SKM-1 (cell line): ENCODE data around the gene CCL27.
A peak's percentile ranks its signal among the peaks of the same experiment; 100 is the strongest.

Experiments
- DNase-seq: peaks from one replicate; lab custom pipeline; 2025; ENCODE audit not compliant: unreplicated experiment; lab: John Stamatoyannopoulos, UW

The CCL27 gene

DNA sequence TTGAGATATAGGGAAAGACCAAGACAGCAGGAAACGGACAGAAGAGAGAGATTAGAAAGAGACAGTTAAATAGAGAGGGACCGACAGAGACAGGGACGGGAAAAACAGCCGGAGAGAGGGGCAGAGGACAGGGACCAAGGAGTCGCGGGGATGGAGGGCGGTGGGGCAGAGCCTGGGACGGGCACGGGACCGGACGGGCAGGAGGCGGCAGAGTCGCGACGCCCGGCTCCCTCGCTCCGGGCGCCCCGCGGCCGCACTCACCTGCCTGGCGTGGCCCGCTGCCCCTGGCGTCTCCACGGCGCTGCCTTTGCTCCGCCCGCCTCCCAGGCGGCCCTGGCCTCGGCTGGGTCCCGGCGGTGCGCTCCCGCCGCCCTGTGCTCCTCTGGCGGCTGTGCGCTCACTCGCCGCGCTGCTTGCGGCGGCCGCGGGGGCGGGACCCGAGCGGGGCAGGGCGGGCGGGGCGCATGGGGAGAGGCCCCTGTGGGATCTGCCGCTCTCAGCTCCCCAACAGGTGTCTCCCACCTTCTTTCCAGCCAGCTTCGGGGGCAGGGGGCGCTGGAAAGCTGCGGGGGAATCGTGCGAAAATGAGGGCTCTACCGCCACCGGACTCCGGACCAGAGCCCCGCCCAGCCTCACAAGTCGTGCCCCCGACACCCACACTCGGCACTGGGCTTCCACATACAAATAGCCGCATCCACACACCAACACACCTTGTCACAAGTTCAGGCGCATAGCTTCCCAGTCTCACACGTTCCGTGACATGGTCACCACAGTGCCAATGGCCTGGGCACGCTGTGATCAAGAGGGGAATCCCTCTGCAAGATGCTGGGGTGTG is 33.6 kb downstream of the CCL27 start, which contains the start of gene ARID3C:
ARID3C (minus strand) TSS at position 411 of the 835 bp plus-strand sequence. CDS start 1,052 bp downstream, outside the sequence.
- DNase-seq: no peak

DNA sequence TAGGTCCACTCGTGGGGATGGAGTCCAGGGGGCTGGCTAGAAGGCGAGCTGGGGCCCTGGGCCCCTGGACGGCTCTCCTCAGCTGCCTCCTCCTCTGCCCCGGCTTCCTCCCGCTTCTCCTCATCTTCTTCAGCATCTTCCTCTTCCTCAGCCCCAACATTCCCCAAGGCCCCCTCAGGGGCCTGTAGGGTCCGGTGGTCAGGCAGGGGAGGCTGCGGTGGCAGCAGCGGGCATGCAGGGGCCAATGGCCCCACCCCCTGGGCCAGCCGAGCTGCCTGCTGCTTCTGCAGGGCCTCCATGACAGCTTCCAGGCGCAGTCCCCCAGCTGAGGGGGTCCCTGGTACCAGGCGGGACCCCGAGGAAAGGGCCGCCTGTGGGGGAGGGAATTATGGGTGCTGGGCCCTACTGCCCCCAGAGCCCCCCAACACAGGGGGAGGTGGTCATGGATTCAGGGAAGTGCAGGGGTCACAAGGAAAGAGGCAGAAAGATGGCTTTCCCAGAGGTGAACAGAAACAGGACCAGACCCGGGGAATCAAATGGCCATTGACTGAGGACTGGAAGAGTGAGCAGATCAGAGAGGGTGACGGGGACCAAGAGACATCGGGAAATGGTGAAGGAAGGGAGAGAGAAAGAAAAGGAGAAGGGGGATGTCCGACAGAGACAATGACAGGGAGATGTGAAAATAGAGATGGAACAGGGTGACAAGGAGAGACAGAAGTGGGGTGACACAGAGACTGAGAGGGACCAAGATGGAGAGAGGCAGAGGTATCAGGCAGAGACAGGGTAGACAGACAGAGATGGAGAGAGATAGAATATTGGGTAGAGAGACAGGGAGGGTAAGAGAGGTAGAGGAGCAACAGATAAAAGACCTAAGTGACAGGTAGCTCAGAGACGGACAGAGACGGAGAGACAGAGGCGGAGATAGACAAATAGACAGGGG is 34.5 kb downstream of the CCL27 start:
- no peak for DNase-seq

DNA sequence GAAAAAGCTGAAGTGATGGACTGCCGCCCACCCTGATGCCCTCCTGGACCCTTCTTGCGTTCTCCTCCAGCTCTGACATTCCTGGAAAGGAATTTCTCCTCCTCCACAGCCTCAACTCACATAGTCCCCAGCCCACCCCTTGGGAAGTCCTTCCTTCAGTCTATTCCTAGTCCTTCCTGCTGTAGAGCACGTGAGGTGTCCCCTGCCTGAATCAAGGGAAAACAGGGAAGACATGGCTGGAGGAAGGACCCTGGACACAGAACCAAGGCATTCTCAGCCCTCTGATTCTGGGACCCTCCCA is 37.3 kb downstream of the CCL27 start:
- DNase-seq: no peak

DNA sequence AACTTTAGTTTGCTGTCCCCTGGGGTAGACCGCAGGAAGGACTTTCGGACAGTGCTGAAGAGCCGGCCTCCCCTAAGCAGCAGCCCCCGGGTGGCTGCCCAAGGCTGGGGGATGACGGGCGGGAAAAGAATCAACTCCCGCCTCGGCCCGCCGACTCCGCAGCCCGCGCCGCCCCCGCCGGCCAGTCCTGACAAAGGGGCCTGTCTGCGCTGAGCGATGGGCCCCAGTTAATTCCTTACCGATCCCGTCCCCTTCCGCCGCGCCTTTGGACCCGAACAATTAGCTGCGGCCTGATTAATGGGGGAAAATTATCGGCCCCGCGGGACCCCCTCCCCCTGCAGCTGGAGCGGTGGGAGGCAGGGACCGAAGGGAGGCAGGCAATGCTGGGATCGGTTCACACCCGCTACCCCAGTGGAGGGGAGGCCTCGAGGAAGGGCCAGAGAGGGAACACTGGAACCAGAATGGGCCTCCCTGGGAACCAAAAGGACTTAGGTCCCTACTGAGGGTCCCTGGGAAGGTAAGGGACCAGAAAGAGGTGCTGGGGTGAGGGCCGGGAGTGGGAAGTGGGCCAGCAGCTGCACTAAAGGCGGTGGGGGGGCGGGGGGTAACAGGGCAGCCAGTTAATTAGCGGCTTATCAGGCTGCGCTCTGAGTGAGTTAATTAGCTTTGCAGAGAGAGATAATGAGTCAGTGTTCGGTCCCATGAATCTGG is 37.8 kb downstream of the CCL27 start:
- no peak for DNase-seq

DNA sequence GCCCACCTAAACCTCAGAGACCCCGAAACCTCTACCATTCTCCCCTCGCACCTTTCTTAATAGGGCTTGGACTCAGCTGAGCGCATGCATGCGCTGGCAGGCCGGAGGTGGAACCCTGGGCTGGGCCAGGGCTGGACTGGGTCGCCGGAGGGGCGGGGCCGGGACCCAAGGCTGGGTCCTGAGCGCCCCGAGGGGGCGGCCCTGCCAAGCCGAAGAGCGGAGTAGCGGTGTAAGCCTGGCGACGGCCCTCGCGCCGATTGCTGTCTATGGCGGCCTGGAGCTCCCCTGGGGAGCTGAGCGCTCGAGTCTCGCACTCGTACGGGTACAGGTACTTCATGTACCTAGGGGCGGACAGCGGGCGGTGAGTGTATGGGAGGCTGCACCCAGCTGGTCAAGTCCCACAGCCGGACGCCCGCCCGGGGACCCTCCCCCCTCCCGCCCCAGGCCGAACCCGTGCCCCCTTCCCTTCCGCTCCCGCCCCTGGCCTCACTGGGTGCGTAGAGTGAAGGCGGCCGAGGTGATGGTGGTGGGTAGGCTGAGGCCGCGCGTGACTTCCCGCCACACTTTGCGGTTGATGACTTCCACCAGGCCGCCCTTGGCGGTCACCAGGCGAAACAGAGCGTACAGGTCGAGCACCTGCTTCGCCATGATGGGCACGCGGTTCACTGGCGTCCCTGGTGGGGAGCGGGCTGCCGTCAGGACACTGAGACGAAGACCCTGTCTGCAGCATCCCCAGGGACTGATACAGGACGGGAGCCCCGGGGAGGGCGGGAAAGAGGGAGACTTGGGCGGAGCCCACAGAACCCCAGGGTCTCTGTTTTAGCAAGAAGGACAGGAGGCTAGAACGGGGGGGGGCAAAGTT is 38.9 kb downstream of the CCL27 start:
- no peak for DNase-seq

DNA sequence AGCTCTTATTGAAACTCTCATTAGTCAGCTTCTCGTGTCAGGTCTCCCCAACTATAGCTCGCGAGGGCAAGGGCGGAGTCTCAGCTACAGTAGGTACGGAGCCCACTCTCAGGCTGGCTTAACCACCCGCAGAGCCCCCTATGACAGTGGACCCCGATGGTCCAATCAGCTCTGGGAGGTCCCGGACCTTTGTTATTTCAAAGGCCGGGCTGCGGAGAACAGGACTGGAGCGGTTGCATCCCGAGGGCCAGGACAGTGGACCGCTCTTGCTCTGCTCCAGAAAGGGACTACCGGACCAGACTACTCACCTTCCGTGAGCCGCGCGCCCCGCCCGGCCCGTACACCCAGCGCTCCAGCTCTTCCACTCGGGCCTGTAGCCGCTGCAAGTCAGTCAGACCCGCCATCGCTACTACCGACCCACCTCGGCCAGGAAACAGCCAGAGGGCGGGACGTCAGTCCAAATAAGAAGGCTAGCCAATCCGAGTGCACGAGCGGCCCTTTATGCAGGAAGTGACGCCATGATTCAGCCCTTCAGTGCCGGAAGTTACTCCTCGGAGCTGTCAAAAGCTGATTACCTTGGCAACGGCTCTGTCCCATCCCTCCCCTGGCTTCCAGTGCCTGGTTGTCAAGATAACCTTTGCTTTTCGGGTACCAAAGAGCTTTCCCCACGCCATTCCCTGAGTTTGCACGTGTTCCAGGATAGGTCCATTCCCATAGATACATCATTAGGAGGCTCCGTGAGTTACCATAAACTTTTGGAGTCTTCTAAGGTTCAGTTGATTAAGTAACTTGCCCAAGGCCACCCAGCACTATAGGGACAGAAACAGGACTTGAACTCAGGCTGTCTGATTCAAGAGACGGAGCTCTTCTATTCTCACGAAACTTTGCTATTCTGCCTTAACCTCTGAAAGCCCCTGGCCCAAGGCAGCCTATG is 42.1 kb downstream of the CCL27 start, which contains the start of gene DCTN3:
DCTN3 (minus strand) TSS at position 435 of the 934 bp plus-strand sequence; CDS start at position 404, 31 bp downstream.
- peak; percentile 91 for DNase-seq

DNA sequence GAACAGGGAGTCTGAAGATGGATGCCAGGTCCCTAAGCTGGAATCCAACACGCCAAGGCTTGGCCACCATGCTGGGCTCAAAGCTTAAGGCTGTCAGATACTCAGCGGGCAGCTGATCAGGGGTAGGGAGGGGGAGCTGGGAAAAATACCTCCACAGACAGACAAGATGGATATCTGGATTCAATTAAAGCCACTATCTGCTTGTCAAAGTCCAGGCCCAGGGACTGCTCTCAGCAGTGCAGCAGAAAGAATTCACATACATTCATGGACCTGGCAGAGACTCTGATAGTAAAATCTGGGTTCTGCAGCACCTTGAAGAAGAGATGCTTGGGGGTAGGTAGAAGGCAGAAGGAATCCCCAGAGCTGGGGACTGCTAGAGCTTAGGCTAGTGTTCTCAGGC is 47.3 kb downstream of the CCL27 start:
- no peak for DNase-seq

DNA sequence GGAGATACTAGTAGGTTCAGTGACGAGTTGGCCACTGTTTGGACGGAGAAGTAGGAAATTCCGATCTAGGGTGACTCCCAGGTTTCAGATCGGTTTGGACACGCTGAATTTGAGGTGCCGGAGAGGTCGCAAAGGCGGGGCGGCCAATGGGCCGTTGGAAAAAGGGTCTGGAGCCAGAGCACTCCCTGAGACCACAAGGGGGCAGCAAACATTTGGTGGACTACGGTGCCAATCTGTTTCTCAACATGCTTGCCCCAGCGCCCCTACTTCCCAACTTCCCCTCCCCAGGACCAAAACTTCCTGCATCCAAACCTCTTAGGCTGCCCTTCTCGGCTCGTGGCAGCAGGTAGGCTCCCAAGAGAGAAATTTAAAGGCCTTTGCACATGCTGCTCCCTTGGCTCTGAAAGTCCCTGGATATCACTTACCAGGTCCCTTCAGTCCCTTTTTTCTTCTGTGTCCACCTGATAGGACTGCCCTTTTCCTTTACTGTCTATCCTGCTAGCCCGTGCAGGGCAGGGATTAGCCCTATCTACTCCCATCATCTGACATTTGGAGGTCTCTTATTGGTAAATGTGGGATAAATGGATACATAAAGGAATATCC is 49.6 kb downstream of the CCL27 start:
- peak; percentile 56 for DNase-seq
